GM12878 (cell line): Measurements from ENCODE around the gene PLD4. TPM values are rescaled to one million over a fixed set of nuclear protein-coding genes. Genes with fewer than 3 reads are reported as not detected.

Experiments
- ATAC-seq: fragments of 200-7000 bp; cut with Tn5 transposase; 3 replicates; pipeline ENCODE4 v1.9.1; 2020; ENCODE audit warnings: mild to moderate bottlenecking, moderate library complexity
- BruUV-seq: library from RNA; stranded (reverse); fragments of 400-500 nt; replicated peaks from 2 replicates; lab custom pipeline; 2021; lab: Mats Ljungman, UMichigan
- CTCF ChIA-PET: fragments of 300-600 bp; sonication (Branson Sonifier 250); formaldehyde crosslinking; extraction: SDS; loops from one replicate; lab custom pipeline; 2021; ENCODE audit warnings: inconsistent platforms; lab: Yijun Ruan, JAX
- POLR2A ChIA-PET: fragments of 350-600 bp; formaldehyde crosslinking; extraction: SDS; loops from one replicate; lab custom pipeline; 2021; ENCODE audit warnings: inconsistent platforms; lab: Charles Lee
- RAD21 ChIA-PET: fragments of 300-600 bp; sonication (Branson Sonifier 250); formaldehyde crosslinking; loops from one replicate; lab custom pipeline; 2023; ENCODE audit warnings: antibody characterized with exemption; ENCODE audit not compliant: unreplicated experiment; lab: Charles Lee
- SMC1A ChIA-PET: fragments of 300-600 bp; sonication (Branson Sonifier 250); formaldehyde crosslinking; loops from one replicate; lab custom pipeline; 2023; ENCODE audit not compliant: unreplicated experiment, uncharacterized antibody; lab: Charles Lee
- DNase-seq: peaks from one replicate; pipeline ENCODE4 v3.0.0-alpha.2; 2011; ENCODE audit warnings: low read depth, low spot score
- FAIRE-seq: peaks from 3 replicates; lab custom pipeline; 2011; peaks lifted over from hg19 to GRCh38; lab: Jason Lieb, UNC
- H2AFZ ChIP-seq: 2 replicates; pipeline ENCODE4 v1.6.0; 2011; ENCODE audit warnings: low read depth, low read length, control low read depth; ENCODE audit not compliant: control insufficient read depth
- H3K27ac ChIP-seq: 2 replicates; pipeline ENCODE4 v1.5.1; 2011; ENCODE audit warnings: control low read depth; ENCODE audit not compliant: control insufficient read depth, insufficient read depth
- H3K27me3 ChIP-seq, 2 experiments: replicated peaks in 1 of 2; 2 replicates each; pipeline versions ENCODE4 v1.6.0 to v1.6.1; 2011; ENCODE audit warnings: low read length in 1 of 2; ENCODE audit not compliant: control insufficient read depth in 2 of 2, insufficient read depth in 2 of 2
- H3K36me3 ChIP-seq, 2 experiments: 2 replicates each; pipeline ENCODE4 v1.5.1; 2011; ENCODE audit warnings: low read length in 1 of 2; ENCODE audit not compliant: control insufficient read depth in 2 of 2, insufficient read depth in 2 of 2
- H3K4me1 ChIP-seq: 2 replicates; pipeline ENCODE4 v1.6.1; 2011; ENCODE audit warnings: mild to moderate bottlenecking, low read length, moderate library complexity, mixed read lengths; ENCODE audit not compliant: control insufficient read depth, insufficient read depth
- H3K4me2 ChIP-seq: 2 replicates; pipeline ENCODE4 v1.6.0; 2011; ENCODE audit warnings: control low read depth; ENCODE audit not compliant: control insufficient read depth, insufficient read depth
- H3K4me3 ChIP-seq: fragments of 200-600 bp; sonication (generic); 2 replicates; pipeline ENCODE4 v1.5.1; 2016
- H3K79me2 ChIP-seq: 2 replicates; pipeline ENCODE4 v1.6.0; 2011; ENCODE audit warnings: low read length; ENCODE audit not compliant: control insufficient read depth, insufficient read depth
- H3K9ac ChIP-seq: 2 replicates; pipeline ENCODE4 v1.8.0; 2011; ENCODE audit warnings: low read length, control low read depth, mixed read lengths; ENCODE audit not compliant: control insufficient read depth, insufficient read depth
- H3K9me3 ChIP-seq: replicated peaks from 3 replicates; pipeline ENCODE4 v1.5.1; 2011; ENCODE audit warnings: mild to moderate bottlenecking, low read length; ENCODE audit not compliant: control insufficient read depth, insufficient read depth
- H4K20me1 ChIP-seq: 2 replicates; pipeline ENCODE4 v1.6.0; 2011; ENCODE audit not compliant: control insufficient read depth, insufficient read depth
- CHD2 ChIP-seq: IDR thresholded peaks from 2 replicates; pipeline ENCODE4 v1.6.1; 2011; ENCODE audit warnings: low read depth, low read length, improper control_type of control experiment, borderline replicate concordance
- EZH2 ChIP-seq: IDR thresholded peaks from 2 replicates; pipeline ENCODE4 v1.6.1; 2012; ENCODE audit warnings: low read depth, mild to moderate bottlenecking, control low read depth, inconsistent platforms, low read length, borderline replicate concordance; ENCODE audit not compliant: control insufficient read depth
- MEF2A ChIP-seq: IDR thresholded peaks from 2 replicates; pipeline ENCODE4 v1.6.1; 2011; ENCODE audit warnings: low read depth, mild to moderate bottlenecking, low read length, moderate library complexity; ENCODE audit not compliant: insufficient read depth
- POU2F2 ChIP-seq: IDR thresholded peaks from 3 replicates; pipeline ENCODE4 v1.6.1; 2011; ENCODE audit warnings: low read depth, mild to moderate bottlenecking, low read length, borderline replicate concordance
- RCOR1 ChIP-seq: conservative IDR thresholded peaks from 2 replicates; pipeline ENCODE4 v1.6.1; 2012; ENCODE audit warnings: low read depth, low read length, improper control_type of control experiment
- RUNX3 ChIP-seq: IDR thresholded peaks from 2 replicates; pipeline ENCODE4 v1.6.1; 2012; ENCODE audit warnings: low read length, inconsistent platforms
- SPI1 ChIP-seq: IDR thresholded peaks from 2 replicates; pipeline ENCODE4 v1.6.1; 2011; ENCODE audit warnings: low read depth, mild to moderate bottlenecking, low read length, moderate library complexity, borderline replicate concordance; ENCODE audit not compliant: insufficient read depth
- SREBF1 ChIP-seq: IDR thresholded peaks from 2 replicates; pipeline ENCODE4 v1.6.1; 2012; ENCODE audit warnings: mild to moderate bottlenecking, low read length
- STAT1 ChIP-seq: fragments of 450-650 bp; conservative IDR thresholded peaks from 2 replicates; pipeline ENCODE4 v1.6.1; 2014; ENCODE audit warnings: antibody characterized with exemption, mild to moderate bottlenecking
- TCF12 ChIP-seq: IDR thresholded peaks from 2 replicates; pipeline ENCODE4 v1.6.1; 2011; ENCODE audit warnings: low read depth, mild to moderate bottlenecking, low read length
- TCF3 ChIP-seq: IDR thresholded peaks from 2 replicates; pipeline ENCODE4 v1.6.1; 2012; ENCODE audit warnings: low read depth, mild to moderate bottlenecking, low read length, borderline replicate concordance; ENCODE audit not compliant: insufficient read depth
- YBX1 ChIP-seq: fragments of 450-650 bp; IDR thresholded peaks from 2 replicates; pipeline ENCODE4 v1.6.1; 2016; ENCODE audit warnings: antibody characterized with exemption
- ZNF384 ChIP-seq: IDR thresholded peaks from 2 replicates; pipeline ENCODE4 v1.6.1; 2012; ENCODE audit warnings: low read depth, mild to moderate bottlenecking, low read length, improper control_type of control experiment, borderline replicate concordance
- ZNF622 ChIP-seq: fragments of 450-650 bp; IDR thresholded peaks from 2 replicates; pipeline ENCODE4 v1.6.1; 2017; ENCODE audit warnings: mild to moderate bottlenecking, inconsistent platforms
- WGBS: methylation state at CpG from one replicate; pipeline ENCODE4 v1.1.6; 2016; ENCODE audit warnings: low lambda C conversion rate; ENCODE audit not compliant: insufficient replicate concordance, insufficient coverage; ENCODE audit errors: missing lambda C conversion rate; 5-methylcytosine and 5-hydroxymethylcytosine counted together
- in situ Hi-C: fragments of 300-500 bp; cut with MboI; formaldehyde crosslinking; loops from 9 replicates; pipeline ENCODE4 v1.14.3; 2018; ENCODE audit warnings: mixed read lengths
- intact Hi-C: fragments of 100-400 bp; cut with micrococcal nuclease; formaldehyde crosslinking; loops from one replicate; pipeline ENCODE4 v1.14.2; 2022; ENCODE audit not compliant: unreplicated experiment
- polyA plus RNA-seq, 11 experiments: library from polyadenylated mRNA; depleted of rRNA in 4 of 11; unstranded in 6 of 11; stranded (reverse) in 5 of 11; fragments of >200 nt; fragmentation: Nextera tagmentation in 4 of 11; fragmentation: Illumina TruSeq in 1 of 11; extraction: Ambion mirVana in 4 of 11; extraction: Trizol in 1 of 11; gene quantifications; 1 replicate in 1 of 11; 2 replicates in 10 of 11; pipeline versions ENCODE4 v1.2.1 to v1.2.3, GENCODE V29; 2011 to 2016; ENCODE audit warnings: inconsistent platforms in 2 of 11, missing spikeins in 2 of 11, low read depth in 1 of 11
- total RNA-seq, 4 experiments: library from RNA; depleted of rRNA in 3 of 4; stranded (reverse); fragments of >200 nt in 3 of 4; fragmentation: Illumina TruSeq in 1 of 4; extraction: Trizol in 1 of 4; gene quantifications; 2 replicates each; pipeline versions ENCODE4 v1.2.1 to v1.2.3, GENCODE V29; 2013 to 2021
- TF ChIP-seq, protein P1 (sequence below): fragments of 450-650 bp; formaldehyde crosslinking; IDR thresholded peaks from 2 replicates; pipeline ENCODE4 v1.4.0; 2020; ENCODE audit warnings: mild to moderate bottlenecking, moderate library complexity
- TF ChIP-seq, protein P2 (sequence below): IDR thresholded peaks from 2 replicates; pipeline ENCODE4 v1.6.1; 2012; ENCODE audit warnings: low read length, inconsistent platforms
- TF ChIP-seq, protein P3 (sequence below): fragments of 450-650 bp; IDR thresholded peaks from 2 replicates; pipeline ENCODE4 v1.6.1; 2016; ENCODE audit warnings: mild to moderate bottlenecking

Gene PLD4
- total and polyA plus RNA-seq, 10 of the 15 experiments (the other 5 are each of a cell fraction or from before 2014, with no cell fraction given), result 0.20 to 57.7 (median 9.9) TPM

DNA sequence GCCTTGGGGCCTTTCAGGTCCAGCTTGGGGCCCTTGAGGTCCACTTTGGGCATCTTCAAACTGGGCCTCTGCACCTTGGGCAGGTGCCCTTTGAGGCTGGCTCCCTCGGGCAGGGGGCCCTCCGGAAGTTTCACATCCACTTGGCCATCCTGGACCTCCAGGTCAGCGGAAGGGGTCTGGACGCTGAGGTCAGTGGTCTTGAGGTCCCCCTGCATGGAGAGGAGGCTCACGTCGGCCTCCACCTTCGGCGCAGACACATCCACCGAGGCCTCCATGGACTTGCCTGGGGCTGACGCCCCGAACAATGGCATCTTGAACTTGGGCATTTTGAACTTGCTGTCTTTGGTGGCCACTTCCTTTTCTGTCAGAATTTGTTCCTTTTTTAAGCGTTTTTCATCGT lies 28.4 kb downstream of the PLD4 start:
- H3K4me3 ChIP-seq, result no peak overlapping the region
- BruUV-seq, result no TSS peak
- CTCF ChIA-PET, result no interaction called here
- POLR2A ChIA-PET, result no interaction called here
- H3K36me3 ChIP-seq, result no peaks in the 10 kb centered on the region
- no peak for TF ChIP-seq ZNF622
- TF ChIP-seq SPI1, result no peak
- TF ChIP-seq, protein P1, sequence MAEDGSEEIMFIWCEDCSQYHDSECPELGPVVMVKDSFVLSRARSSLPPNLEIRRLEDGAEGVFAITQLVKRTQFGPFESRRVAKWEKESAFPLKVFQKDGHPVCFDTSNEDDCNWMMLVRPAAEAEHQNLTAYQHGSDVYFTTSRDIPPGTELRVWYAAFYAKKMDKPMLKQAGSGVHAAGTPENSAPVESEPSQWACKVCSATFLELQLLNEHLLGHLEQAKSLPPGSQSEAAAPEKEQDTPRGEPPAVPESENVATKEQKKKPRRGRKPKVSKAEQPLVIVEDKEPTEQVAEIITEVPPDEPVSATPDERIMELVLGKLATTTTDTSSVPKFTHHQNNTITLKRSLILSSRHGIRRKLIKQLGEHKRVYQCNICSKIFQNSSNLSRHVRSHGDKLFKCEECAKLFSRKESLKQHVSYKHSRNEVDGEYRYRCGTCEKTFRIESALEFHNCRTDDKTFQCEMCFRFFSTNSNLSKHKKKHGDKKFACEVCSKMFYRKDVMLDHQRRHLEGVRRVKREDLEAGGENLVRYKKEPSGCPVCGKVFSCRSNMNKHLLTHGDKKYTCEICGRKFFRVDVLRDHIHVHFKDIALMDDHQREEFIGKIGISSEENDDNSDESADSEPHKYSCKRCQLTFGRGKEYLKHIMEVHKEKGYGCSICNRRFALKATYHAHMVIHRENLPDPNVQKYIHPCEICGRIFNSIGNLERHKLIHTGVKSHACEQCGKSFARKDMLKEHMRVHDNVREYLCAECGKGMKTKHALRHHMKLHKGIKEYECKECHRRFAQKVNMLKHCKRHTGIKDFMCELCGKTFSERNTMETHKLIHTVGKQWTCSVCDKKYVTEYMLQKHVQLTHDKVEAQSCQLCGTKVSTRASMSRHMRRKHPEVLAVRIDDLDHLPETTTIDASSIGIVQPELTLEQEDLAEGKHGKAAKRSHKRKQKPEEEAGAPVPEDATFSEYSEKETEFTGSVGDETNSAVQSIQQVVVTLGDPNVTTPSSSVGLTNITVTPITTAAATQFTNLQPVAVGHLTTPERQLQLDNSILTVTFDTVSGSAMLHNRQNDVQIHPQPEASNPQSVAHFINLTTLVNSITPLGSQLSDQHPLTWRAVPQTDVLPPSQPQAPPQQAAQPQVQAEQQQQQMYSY (CRISPR knock-in tag), result no peak
- TF ChIP-seq, protein P2, sequence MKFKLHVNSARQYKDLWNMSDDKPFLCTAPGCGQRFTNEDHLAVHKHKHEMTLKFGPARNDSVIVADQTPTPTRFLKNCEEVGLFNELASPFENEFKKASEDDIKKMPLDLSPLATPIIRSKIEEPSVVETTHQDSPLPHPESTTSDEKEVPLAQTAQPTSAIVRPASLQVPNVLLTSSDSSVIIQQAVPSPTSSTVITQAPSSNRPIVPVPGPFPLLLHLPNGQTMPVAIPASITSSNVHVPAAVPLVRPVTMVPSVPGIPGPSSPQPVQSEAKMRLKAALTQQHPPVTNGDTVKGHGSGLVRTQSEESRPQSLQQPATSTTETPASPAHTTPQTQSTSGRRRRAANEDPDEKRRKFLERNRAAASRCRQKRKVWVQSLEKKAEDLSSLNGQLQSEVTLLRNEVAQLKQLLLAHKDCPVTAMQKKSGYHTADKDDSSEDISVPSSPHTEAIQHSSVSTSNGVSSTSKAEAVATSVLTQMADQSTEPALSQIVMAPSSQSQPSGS, result no peak
- TF ChIP-seq TCF12, result no peak
- no peak for TF ChIP-seq EZH2
- TF ChIP-seq CHD2, result no peak
- TF ChIP-seq SREBF1, result no peak
- TF ChIP-seq, protein P3, sequence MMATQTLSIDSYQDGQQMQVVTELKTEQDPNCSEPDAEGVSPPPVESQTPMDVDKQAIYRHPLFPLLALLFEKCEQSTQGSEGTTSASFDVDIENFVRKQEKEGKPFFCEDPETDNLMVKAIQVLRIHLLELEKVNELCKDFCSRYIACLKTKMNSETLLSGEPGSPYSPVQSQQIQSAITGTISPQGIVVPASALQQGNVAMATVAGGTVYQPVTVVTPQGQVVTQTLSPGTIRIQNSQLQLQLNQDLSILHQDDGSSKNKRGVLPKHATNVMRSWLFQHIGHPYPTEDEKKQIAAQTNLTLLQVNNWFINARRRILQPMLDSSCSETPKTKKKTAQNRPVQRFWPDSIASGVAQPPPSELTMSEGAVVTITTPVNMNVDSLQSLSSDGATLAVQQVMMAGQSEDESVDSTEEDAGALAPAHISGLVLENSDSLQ, result no peak
- TF ChIP-seq RUNX3, result no peak
- no peak for TF ChIP-seq ZNF384
- no peak for TF ChIP-seq STAT1
- no peak for TF ChIP-seq TCF3
- TF ChIP-seq POU2F2, result no peak
- no peak for TF ChIP-seq RCOR1
- TF ChIP-seq YBX1, result no peak
- no peak for TF ChIP-seq MEF2A
- intact Hi-C loops (no loop called here), in situ Hi-C loops (no loop called here)
- no peaks in the 10 kb centered on the region for H3K79me2 ChIP-seq
- H3K9ac ChIP-seq, result no peak overlapping the region
- no peaks in the 10 kb centered on the region for H3K4me1 ChIP-seq
- SMC1A ChIA-PET, result no interaction called here
- peaks cover 0 to 2% of the 10 kb centered on the region in 2 experiments; a peak in 2 of 4 replicates for H3K27me3 ChIP-seq
- ATAC-seq, result no peak
- no peaks in the 10 kb centered on the region for H3K9me3 ChIP-seq
- no peaks in the 10 kb centered on the region for H4K20me1 ChIP-seq
- H3K27ac ChIP-seq, result no peak overlapping the region
- RAD21 ChIA-PET, result no interaction called here
- no peak overlapping the region for H3K4me2 ChIP-seq
- 51% methylated on average over 13 of the region's 13 CpGs for WGBS
- DNase-seq, result no peak
- H2AFZ ChIP-seq, result no peak overlapping the region
- FAIRE-seq, result no peak
